ENCODE measurements around the gene EBF3.

EBF3 gene

GRCh38 chr10:129839285-129840195 lies 124.5 kb downstream of the EBF3 start:
- Histone ChIP-seq H3K4me3 (ENCODE audit: insufficient read length, low read depth) (no peak overlapping the region), H3K36me3 (ENCODE audit: insufficient read depth, insufficient read length, low read length) (no peaks in the 10 kb centered on the region), H3K9ac (ENCODE audit: insufficient read length, low read depth) (no peak overlapping the region), H3K27me3 (ENCODE audit: insufficient read depth, insufficient read length) (no peaks in the 10 kb centered on the region), H3K9me3 (ENCODE audit: insufficient read depth, low read length) (no peaks in the 10 kb centered on the region), H3K4me1 (ENCODE audit: insufficient read depth, insufficient read length) (no peaks in the 10 kb centered on the region)
- no peak for DNase-seq (ENCODE audit: low read depth, low spot score)
- TF ChIP-seq SUZ12 (IDR thresholded peaks at IDR 0.05; ENCODE audit: extremely low read depth, insufficient read depth, insufficient read length) = no peak

GRCh38 chr10:129838794-129839193 lies 125.3 kb downstream of the EBF3 start:
- H3K27me3 ChIP-seq (ENCODE audit: insufficient read depth, insufficient read length) = no peaks in the 10 kb centered on the region
- no peak for DNase-seq (ENCODE audit: low read depth, low spot score)
- no peaks in the 10 kb centered on the region for H3K36me3 ChIP-seq (ENCODE audit: insufficient read depth, insufficient read length, low read length)
- H3K4me1 ChIP-seq (ENCODE audit: insufficient read depth, insufficient read length) = no peaks in the 10 kb centered on the region
- TF ChIP-seq YY1 (IDR thresholded peaks at IDR 0.05; ENCODE audit: insufficient read depth, insufficient read length) (no peak), SUZ12 (IDR thresholded peaks at IDR 0.05; ENCODE audit: extremely low read depth, insufficient read depth, insufficient read length) (no peak), ZNF274 (IDR thresholded peaks at IDR 0.05; ENCODE audit: low read depth, low read length) (no peak)
- H3K4me3 ChIP-seq (ENCODE audit: insufficient read length, low read depth) = no peak overlapping the region
- no peaks in the 10 kb centered on the region for H3K9me3 ChIP-seq (ENCODE audit: insufficient read depth, low read length)
- H3K9ac ChIP-seq (ENCODE audit: insufficient read length, low read depth) = no peak overlapping the region

GRCh38 chr10:129837909-129838582 lies 126.0 kb downstream of the EBF3 start:
- DNase-seq (ENCODE audit: low read depth, low spot score) = no peak
- Histone ChIP-seq H3K4me1 (ENCODE audit: insufficient read depth, insufficient read length) (no peaks in the 10 kb centered on the region), H3K9ac (ENCODE audit: insufficient read length, low read depth) (no peak overlapping the region), H3K4me3 (ENCODE audit: insufficient read length, low read depth) (no peak overlapping the region), H3K9me3 (ENCODE audit: insufficient read depth, low read length) (no peaks in the 10 kb centered on the region), H3K36me3 (ENCODE audit: insufficient read depth, insufficient read length, low read length) (no peaks in the 10 kb centered on the region), H3K27me3 (ENCODE audit: insufficient read depth, insufficient read length) (no peaks in the 10 kb centered on the region)
- no peak for TF ChIP-seq ZNF274 (IDR thresholded peaks at IDR 0.05; ENCODE audit: low read depth, low read length)
- no peak for TF ChIP-seq SUZ12 (IDR thresholded peaks at IDR 0.05; ENCODE audit: extremely low read depth, insufficient read depth, insufficient read length)
- no peak for TF ChIP-seq YY1 (IDR thresholded peaks at IDR 0.05; ENCODE audit: insufficient read depth, insufficient read length)

DNA sequence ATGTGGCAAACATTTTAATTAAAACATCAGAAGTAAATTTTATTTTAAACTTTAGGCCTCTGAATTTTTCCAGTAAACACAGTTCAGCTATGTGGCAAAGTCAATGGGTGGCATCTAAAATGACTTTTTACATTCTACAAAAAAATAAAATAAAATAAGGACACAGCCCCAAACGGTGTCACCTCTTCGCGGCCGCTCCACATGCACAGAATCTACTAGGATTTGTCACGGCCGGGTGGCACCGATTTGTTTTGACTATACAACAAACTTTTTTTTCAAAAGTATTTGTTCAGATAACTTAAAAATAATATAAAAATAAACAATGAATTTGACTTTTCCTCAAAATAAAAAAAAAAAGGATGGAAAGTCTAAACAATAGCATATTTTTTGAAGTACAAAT lies 127.8 kb downstream of the EBF3 start:
- Histone ChIP-seq H3K4me1 (ENCODE audit: insufficient read depth, insufficient read length) (no peaks in the 10 kb centered on the region), H3K9me3 (ENCODE audit: insufficient read depth, low read length) (no peaks in the 10 kb centered on the region), H3K36me3 (ENCODE audit: insufficient read depth, insufficient read length, low read length) (no peaks in the 10 kb centered on the region), H3K27me3 (ENCODE audit: insufficient read depth, insufficient read length) (no peaks in the 10 kb centered on the region), H3K9ac (ENCODE audit: insufficient read length, low read depth) (no peak overlapping the region), H3K4me3 (ENCODE audit: insufficient read length, low read depth) (no peak overlapping the region)
- DNase-seq (ENCODE audit: low read depth, low spot score) = no peak
- TF ChIP-seq SUZ12 (IDR thresholded peaks at IDR 0.05; ENCODE audit: extremely low read depth, insufficient read depth, insufficient read length) = no peak
- TF ChIP-seq YY1 (IDR thresholded peaks at IDR 0.05; ENCODE audit: insufficient read depth, insufficient read length) = no peak
- no peak for TF ChIP-seq ZNF274 (IDR thresholded peaks at IDR 0.05; ENCODE audit: low read depth, low read length)

DNA sequence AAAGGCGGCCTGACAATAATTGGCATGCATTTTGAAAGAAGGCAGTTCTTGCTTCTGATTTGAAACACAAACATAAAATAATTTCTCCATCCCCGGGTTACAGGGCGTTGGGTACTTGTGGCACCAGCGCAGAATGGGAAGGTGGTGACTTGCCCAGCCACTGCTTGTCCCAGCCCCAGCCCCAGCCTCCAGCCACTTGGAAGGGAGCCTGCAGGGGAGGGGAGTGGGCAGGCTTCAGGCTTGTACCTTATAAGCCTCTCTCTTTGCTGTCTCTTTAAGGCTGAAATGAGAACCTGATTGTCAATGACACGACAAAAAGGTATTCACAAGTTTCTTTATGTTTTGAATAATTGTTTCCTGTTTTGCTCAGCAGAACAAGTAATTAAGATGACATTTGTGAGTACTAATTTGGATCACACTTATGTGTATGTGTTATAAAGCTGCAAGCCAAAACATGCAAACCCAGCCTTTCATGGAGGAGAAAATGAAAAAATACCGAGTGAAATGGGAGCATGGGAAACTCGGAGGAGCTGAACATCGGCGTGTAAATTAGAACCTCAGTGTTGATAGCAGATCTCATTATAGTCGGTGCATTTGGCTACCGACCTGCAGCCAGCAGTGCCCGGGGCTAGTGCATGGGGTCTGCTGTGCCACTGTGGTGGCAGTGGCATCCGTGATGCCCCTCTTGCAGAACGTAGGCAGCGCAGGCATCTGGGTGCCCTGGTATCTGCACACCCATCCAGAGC lies 129.9 kb downstream of the EBF3 start:
- no peak for TF ChIP-seq SUZ12 (IDR thresholded peaks at IDR 0.05; ENCODE audit: extremely low read depth, insufficient read depth, insufficient read length)
- no peak for TF ChIP-seq ZNF274 (IDR thresholded peaks at IDR 0.05; ENCODE audit: low read depth, low read length)
- TF ChIP-seq YY1 (IDR thresholded peaks at IDR 0.05; ENCODE audit: insufficient read depth, insufficient read length) = no peak

DNA sequence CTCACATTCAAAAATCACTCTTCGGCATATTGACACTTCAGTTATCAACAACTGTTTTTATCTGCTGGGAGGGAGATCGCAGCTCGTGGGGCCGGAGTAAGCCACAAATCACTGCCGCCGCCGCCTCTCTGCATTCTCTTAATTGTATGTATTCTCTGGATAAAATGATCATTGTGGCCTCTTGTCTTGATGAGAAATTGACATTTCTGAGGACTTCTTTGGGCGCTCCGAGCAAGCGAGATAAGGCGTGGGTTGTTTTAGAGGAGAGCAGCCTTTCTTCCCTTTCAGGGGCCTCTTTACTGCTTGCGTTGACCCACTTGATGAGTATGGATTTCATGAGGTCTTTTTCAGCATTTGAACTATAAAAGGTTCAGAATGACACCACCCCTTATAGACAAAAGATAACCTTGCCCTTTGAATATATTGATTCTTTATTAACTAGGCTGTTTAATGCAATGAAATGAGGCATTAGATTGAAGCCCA lies 130.6 kb downstream of the EBF3 start:
- Histone ChIP-seq H3K9me3 (ENCODE audit: insufficient read depth, low read length) (no peaks in the 10 kb centered on the region), H3K36me3 (ENCODE audit: insufficient read depth, insufficient read length, low read length) (no peaks in the 10 kb centered on the region), H3K4me1 (ENCODE audit: insufficient read depth, insufficient read length) (no peaks in the 10 kb centered on the region), H3K9ac (ENCODE audit: insufficient read length, low read depth) (no peak overlapping the region), H3K4me3 (ENCODE audit: insufficient read length, low read depth) (no peak overlapping the region), H3K27me3 (ENCODE audit: insufficient read depth, insufficient read length) (no peaks in the 10 kb centered on the region)
- no peak for DNase-seq (ENCODE audit: low read depth, low spot score)
- TF ChIP-seq SUZ12 (IDR thresholded peaks at IDR 0.05; ENCODE audit: extremely low read depth, insufficient read depth, insufficient read length) = no peak
- TF ChIP-seq ZNF274 (IDR thresholded peaks at IDR 0.05; ENCODE audit: low read depth, low read length) = no peak
- TF ChIP-seq YY1 (IDR thresholded peaks at IDR 0.05; ENCODE audit: insufficient read depth, insufficient read length) = no peak

More for the DNA sequence above, 129.9 kb downstream of the EBF3 start:
- no peak overlapping the region for H3K4me3 ChIP-seq (ENCODE audit: insufficient read length, low read depth)
- H3K9ac ChIP-seq (ENCODE audit: insufficient read length, low read depth) = no peak overlapping the region
- no peaks in the 10 kb centered on the region for H3K27me3 ChIP-seq (ENCODE audit: insufficient read depth, insufficient read length)
- H3K36me3 ChIP-seq (ENCODE audit: insufficient read depth, insufficient read length, low read length) = no peaks in the 10 kb centered on the region
- H3K9me3 ChIP-seq (ENCODE audit: insufficient read depth, low read length) = no peaks in the 10 kb centered on the region
- DNase-seq (ENCODE audit: low read depth, low spot score) = no peak
- H3K4me1 ChIP-seq (ENCODE audit: insufficient read depth, insufficient read length) = no peaks in the 10 kb centered on the region
